Measurements from ENCODE around the gene FRAS1.
"Not testable (repeated sequence)": the region's sequence is repeated elsewhere in the genome, so short reads cannot be mapped to it uniquely, and the experiment has no call there.

Gene FRAS1

GRCh38 chr4:78478523-78478922 is 421.4 kb downstream of the FRAS1 start:
- H3K27ac ChIP-seq (ENCODE audit: low read depth, low read length): no peak overlapping the region
- no peaks in the 10 kb centered on the region for H3K27me3 ChIP-seq (ENCODE audit: insufficient read depth, low read length)
- no peaks in the 10 kb centered on the region for H3K9me3 ChIP-seq (ENCODE audit: insufficient read depth, low read depth, low read length)
- H3K4me3 ChIP-seq (ENCODE audit: low read length): no peak overlapping the region
- no peaks in the 10 kb centered on the region for H3K4me1 ChIP-seq (ENCODE audit: insufficient read depth, low read length)
- H3K36me3 ChIP-seq (ENCODE audit: insufficient read depth, low read length): peaks cover 86% of the 10 kb centered on the region
- no peak overlapping the region for H3K9ac ChIP-seq (ENCODE audit: low read depth, low read length)

DNA sequence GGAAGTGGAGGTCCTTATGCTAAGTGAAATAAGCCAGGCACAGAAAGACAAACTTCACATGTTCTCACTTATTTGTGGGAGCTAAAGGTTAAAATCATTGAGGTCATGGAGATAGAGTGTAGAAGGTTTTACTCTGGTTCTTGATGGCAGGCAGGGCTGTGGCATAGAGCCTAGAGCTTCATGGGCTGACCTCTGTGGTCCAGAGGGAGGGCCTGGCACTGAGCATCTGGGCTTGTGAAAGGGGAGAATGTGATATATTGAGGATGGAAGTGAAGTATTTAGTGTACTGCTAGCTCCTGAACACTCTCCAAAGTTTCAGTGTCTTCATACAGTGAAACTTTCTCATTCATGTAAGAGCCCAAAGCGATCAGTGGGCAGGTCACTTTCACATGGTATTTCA is 423.2 kb downstream of the FRAS1 start:
- H3K9ac ChIP-seq (ENCODE audit: low read depth, low read length): no peak overlapping the region
- H3K9me3 ChIP-seq (ENCODE audit: insufficient read depth, low read depth, low read length): no peaks in the 10 kb centered on the region
- 96% methylated on average over 1 of the region's 1 CpG for WGBS
- peaks cover 85% of the 10 kb centered on the region for H3K36me3 ChIP-seq (ENCODE audit: insufficient read depth, low read length)
- no peak overlapping the region for H3K27ac ChIP-seq (ENCODE audit: low read depth, low read length)
- H3K27me3 ChIP-seq (ENCODE audit: insufficient read depth, low read length): no peaks in the 10 kb centered on the region
- H3K4me1 ChIP-seq (ENCODE audit: insufficient read depth, low read length): no peaks in the 10 kb centered on the region
- H3K4me3 ChIP-seq (ENCODE audit: low read length): no peak overlapping the region

DNA sequence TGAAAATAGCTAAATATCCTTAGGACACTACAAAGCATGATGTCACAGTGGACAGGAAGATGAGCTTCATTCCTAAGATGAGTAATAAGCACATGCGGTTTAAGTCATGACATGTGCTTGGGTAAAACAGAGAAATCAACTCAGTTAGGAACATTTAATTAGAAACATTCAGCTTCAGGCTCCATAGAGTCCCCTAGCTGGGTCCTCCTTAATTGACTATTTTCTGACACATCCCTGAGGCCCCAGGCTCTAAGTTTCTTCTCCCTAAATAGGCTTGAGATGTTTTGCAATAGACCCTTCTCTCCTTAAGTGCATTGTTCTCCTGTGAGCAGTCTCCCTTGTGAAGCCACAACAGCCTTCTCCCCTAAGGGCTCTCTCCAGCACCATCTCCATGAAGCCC is 424.1 kb downstream of the FRAS1 start:
- Histone ChIP-seq H3K4me3 (ENCODE audit: low read length) (no peak overlapping the region), H3K27me3 (ENCODE audit: insufficient read depth, low read length) (no peaks in the 10 kb centered on the region), H3K4me1 (ENCODE audit: insufficient read depth, low read length) (no peaks in the 10 kb centered on the region), H3K9me3 (ENCODE audit: insufficient read depth, low read depth, low read length) (no peaks in the 10 kb centered on the region), H3K27ac (ENCODE audit: low read depth, low read length) (no peak overlapping the region), H3K9ac (ENCODE audit: low read depth, low read length) (no peak overlapping the region), H3K36me3 (ENCODE audit: insufficient read depth, low read length) (peaks cover 79% of the 10 kb centered on the region)
- 93% methylated on average over 1 of the region's 1 CpG for WGBS

DNA sequence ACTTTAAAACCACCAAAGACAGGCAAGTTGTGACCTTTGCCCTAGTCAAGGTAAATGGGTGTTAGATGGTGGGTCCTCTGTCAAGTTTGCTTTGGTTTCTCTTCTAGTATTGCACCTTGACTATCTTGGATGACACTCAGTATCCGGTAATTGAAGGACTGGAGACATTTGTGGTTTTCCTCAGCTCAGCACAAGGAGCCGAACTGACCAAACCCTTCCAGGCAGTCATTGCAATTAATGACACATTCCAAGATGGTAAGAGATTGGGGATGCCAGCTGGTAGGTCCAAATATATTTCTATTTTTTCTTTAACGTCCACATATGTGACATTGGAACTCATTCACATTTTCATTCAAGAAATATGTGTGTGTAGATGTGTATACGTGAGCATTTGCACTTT is 425.2 kb downstream of the FRAS1 start:
- Histone ChIP-seq H3K9me3 (ENCODE audit: insufficient read depth, low read depth, low read length) (no peaks in the 10 kb centered on the region), H3K4me3 (ENCODE audit: low read length) (no peak overlapping the region), H3K36me3 (ENCODE audit: insufficient read depth, low read length) (peaks cover 74% of the 10 kb centered on the region), H3K9ac (ENCODE audit: low read depth, low read length) (no peak overlapping the region), H3K27ac (ENCODE audit: low read depth, low read length) (no peak overlapping the region), H3K4me1 (ENCODE audit: insufficient read depth, low read length) (no peaks in the 10 kb centered on the region), H3K27me3 (ENCODE audit: insufficient read depth, low read length) (no peaks in the 10 kb centered on the region)
- 99% methylated on average over 3 of the region's 4 CpGs for WGBS

DNA sequence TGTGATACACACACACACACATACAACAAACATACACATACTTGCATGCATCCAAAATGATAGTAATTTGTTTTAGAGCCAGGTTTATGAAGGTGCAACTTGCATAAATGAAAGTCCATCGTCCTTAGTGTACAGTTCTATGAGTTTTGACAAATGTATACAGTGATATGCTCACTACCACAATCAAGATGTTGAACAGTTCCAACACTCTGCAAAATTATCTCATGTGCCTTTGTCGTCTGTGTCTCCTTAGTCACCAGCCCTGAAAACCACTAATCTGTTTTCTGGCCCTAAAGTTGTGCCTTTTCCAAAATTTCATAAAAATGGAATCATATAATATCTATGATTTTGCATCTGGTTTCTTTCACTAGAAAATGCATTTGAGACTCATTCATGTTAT is 426.7 kb downstream of the FRAS1 start:
- no peaks in the 10 kb centered on the region for H3K27me3 ChIP-seq (ENCODE audit: insufficient read depth, low read length)
- peaks cover 63% of the 10 kb centered on the region for H3K36me3 ChIP-seq (ENCODE audit: insufficient read depth, low read length)
- H3K9me3 ChIP-seq (ENCODE audit: insufficient read depth, low read depth, low read length): no peaks in the 10 kb centered on the region
- WGBS: 84% methylated on average over 2 of the region's 2 CpGs
- no peak overlapping the region for H3K27ac ChIP-seq (ENCODE audit: low read depth, low read length)
- H3K4me3 ChIP-seq (ENCODE audit: low read length): no peak overlapping the region
- no peaks in the 10 kb centered on the region for H3K4me1 ChIP-seq (ENCODE audit: insufficient read depth, low read length)
- no peak overlapping the region for H3K9ac ChIP-seq (ENCODE audit: low read depth, low read length)

GRCh38 chr4:78484574-78484973 is 427.5 kb downstream of the FRAS1 start:
- Histone ChIP-seq H3K27me3 (ENCODE audit: insufficient read depth, low read length) (no peaks in the 10 kb centered on the region), H3K4me3 (ENCODE audit: low read length) (no peak overlapping the region), H3K9me3 (ENCODE audit: insufficient read depth, low read depth, low read length) (no peaks in the 10 kb centered on the region), H3K27ac (ENCODE audit: low read depth, low read length) (no peak overlapping the region), H3K4me1 (ENCODE audit: insufficient read depth, low read length) (no peaks in the 10 kb centered on the region), H3K36me3 (ENCODE audit: insufficient read depth, low read length) (peaks cover 63% of the 10 kb centered on the region), H3K9ac (ENCODE audit: low read depth, low read length) (no peak overlapping the region)
- 100% methylated on average over 1 of the region's 2 CpGs for WGBS

DNA sequence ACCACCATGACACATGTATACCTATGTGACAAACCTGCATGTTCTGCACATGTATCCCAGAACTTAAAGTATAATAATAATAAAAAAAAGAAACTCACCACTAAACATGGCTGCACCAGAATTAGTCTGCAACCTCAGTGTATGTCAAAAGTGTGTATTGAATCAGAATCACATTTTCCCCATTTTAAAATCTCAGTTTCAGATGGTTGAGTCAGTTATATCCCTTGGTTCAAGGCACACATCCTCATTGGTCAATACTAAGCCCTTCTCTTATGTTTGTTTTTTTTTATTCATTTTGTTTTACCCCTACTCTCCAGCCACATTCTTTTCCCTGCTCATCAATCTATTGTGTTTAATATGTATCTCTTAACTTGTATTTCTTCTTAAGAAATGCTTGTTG is 436.6 kb downstream of the FRAS1 start:
- Histone ChIP-seq H3K27ac (ENCODE audit: low read depth, low read length) (no peak overlapping the region), H3K4me1 (ENCODE audit: insufficient read depth, low read length) (no peaks in the 10 kb centered on the region), H3K36me3 (ENCODE audit: insufficient read depth, low read length) (peaks cover 18% of the 10 kb centered on the region), H3K9me3 (ENCODE audit: insufficient read depth, low read depth, low read length) (no peaks in the 10 kb centered on the region), H3K4me3 (ENCODE audit: low read length) (no peak overlapping the region), H3K27me3 (ENCODE audit: insufficient read depth, low read length) (no peaks in the 10 kb centered on the region), H3K9ac (ENCODE audit: low read depth, low read length) (no peak overlapping the region)

GRCh38 chr4:78496021-78496643 is 439.0 kb downstream of the FRAS1 start:
- no peaks in the 10 kb centered on the region for H3K27me3 ChIP-seq (ENCODE audit: insufficient read depth, low read length)
- peaks cover 12% of the 10 kb centered on the region for H3K36me3 ChIP-seq (ENCODE audit: insufficient read depth, low read length)
- no peak overlapping the region for H3K27ac ChIP-seq (ENCODE audit: low read depth, low read length)
- 94% methylated on average over 3 of the region's 4 CpGs for WGBS
- H3K9me3 ChIP-seq (ENCODE audit: insufficient read depth, low read depth, low read length): no peaks in the 10 kb centered on the region
- H3K4me3 ChIP-seq (ENCODE audit: low read length): no peak overlapping the region
- no peaks in the 10 kb centered on the region for H3K4me1 ChIP-seq (ENCODE audit: insufficient read depth, low read length)
- no peak overlapping the region for H3K9ac ChIP-seq (ENCODE audit: low read depth, low read length)

DNA sequence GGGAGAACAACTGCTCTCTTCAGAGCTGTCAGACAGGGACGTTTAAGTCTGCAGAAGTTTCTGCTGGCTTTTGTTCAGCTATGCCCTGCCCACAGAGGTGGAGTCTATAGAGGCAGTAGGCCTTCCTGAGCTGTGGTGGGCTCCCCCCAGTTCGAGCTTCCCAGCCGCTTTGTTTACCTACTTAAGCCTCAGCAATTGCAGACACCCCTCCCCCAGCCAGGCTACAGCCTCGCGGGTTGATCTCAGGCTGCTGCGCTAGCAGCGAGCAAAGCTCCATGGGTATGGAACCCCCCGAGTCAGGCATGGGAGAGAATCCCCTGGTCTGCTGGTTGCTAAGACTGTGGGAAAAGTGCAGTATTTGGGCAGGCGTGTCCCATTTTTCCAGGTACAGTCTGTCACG is 449.1 kb downstream of the FRAS1 start:
- 59% methylated on average over 10 of the region's 10 CpGs for WGBS
- H3K27me3 ChIP-seq (ENCODE audit: insufficient read depth, low read length); H3K9ac ChIP-seq (ENCODE audit: low read depth, low read length); H3K9me3 ChIP-seq (ENCODE audit: insufficient read depth, low read depth, low read length); H3K27ac ChIP-seq (ENCODE audit: low read depth, low read length); H3K4me1 ChIP-seq (ENCODE audit: insufficient read depth, low read length); H3K4me3 ChIP-seq (ENCODE audit: low read length): not testable (repeated sequence)
- peaks cover 42% of the 10 kb centered on the region for H3K36me3 ChIP-seq (ENCODE audit: insufficient read depth, low read length)

DNA sequence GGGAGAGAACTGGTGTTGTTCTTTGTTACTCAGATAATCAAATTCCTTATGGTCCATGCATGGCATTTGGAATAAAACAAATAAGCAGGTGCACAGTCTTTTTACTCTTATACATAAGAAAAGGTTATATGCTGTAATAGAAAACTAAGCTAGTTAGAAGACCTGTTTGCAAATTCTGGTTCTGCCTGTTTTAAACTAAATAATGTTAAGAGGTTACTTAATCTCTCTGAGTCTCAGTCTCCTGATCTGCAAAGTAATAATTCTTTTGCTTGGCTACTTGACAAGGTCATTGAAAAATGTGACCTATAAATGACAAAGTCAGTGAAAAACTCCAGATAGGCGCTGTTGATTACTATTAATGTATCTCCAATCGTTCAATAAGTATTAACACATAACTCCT is 451.9 kb downstream of the FRAS1 start:
- no peak overlapping the region for H3K4me3 ChIP-seq (ENCODE audit: low read length)
- no peaks in the 10 kb centered on the region for H3K27me3 ChIP-seq (ENCODE audit: insufficient read depth, low read length)
- H3K9ac ChIP-seq (ENCODE audit: low read depth, low read length): no peak overlapping the region
- H3K9me3 ChIP-seq (ENCODE audit: insufficient read depth, low read depth, low read length): no peaks in the 10 kb centered on the region
- no peak overlapping the region for H3K27ac ChIP-seq (ENCODE audit: low read depth, low read length)
- H3K4me1 ChIP-seq (ENCODE audit: insufficient read depth, low read length): no peaks in the 10 kb centered on the region
- WGBS: 75% methylated on average over 2 of the region's 2 CpGs
- H3K36me3 ChIP-seq (ENCODE audit: insufficient read depth, low read length): peaks cover 68% of the 10 kb centered on the region

GRCh38 chr4:78510108-78510507 is 453.0 kb downstream of the FRAS1 start:
- no peak overlapping the region for H3K4me3 ChIP-seq (ENCODE audit: low read length)
- H3K4me1 ChIP-seq (ENCODE audit: insufficient read depth, low read length): no peaks in the 10 kb centered on the region
- no peak overlapping the region for H3K9ac ChIP-seq (ENCODE audit: low read depth, low read length)
- H3K27me3 ChIP-seq (ENCODE audit: insufficient read depth, low read length): no peaks in the 10 kb centered on the region
- WGBS: no CpG with 5 or more reads among the region's 1 CpG
- no peak overlapping the region for H3K27ac ChIP-seq (ENCODE audit: low read depth, low read length)
- no peaks in the 10 kb centered on the region for H3K9me3 ChIP-seq (ENCODE audit: insufficient read depth, low read depth, low read length)
- peaks cover 72% of the 10 kb centered on the region for H3K36me3 ChIP-seq (ENCODE audit: insufficient read depth, low read length)

DNA sequence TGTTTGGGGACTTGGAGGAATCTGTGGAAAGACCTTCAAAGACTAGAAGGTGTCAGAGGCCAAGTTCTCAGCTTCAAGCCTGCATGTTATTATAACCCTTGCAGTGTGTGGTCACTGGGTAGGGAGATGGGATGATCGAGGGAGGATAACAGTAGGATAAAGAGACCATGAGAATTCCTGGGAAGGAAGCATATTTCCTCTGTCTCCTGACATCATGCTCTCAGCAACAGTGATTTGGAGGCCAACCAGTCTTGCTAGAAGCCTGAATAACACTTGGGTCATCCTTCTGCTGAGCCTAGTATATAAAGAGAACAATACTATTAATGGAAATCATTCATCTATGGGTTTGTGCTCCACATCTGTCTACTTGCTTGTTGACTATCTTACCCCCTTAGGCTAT is 453.6 kb downstream of the FRAS1 start:
- Histone ChIP-seq H3K9me3 (ENCODE audit: insufficient read depth, low read depth, low read length) (no peaks in the 10 kb centered on the region), H3K4me3 (ENCODE audit: low read length) (no peak overlapping the region), H3K4me1 (ENCODE audit: insufficient read depth, low read length) (no peaks in the 10 kb centered on the region), H3K9ac (ENCODE audit: low read depth, low read length) (no peak overlapping the region), H3K27ac (ENCODE audit: low read depth, low read length) (no peak overlapping the region), H3K27me3 (ENCODE audit: insufficient read depth, low read length) (no peaks in the 10 kb centered on the region), H3K36me3 (ENCODE audit: insufficient read depth, low read length) (peaks cover 73% of the 10 kb centered on the region)
- WGBS: 48% methylated on average over 1 of the region's 1 CpG

All from HUES64 (cell line).